Effector memory CD4-positive, alpha-beta T cell (primary cell): ENCODE results near the gene ADGRE3.

Experiments used
- DNase-seq, 3 donors: peaks; one replicate each; pipeline ENCODE4 v3.0.0-alpha.2; 2020
- H3K27ac ChIP-seq: 2 replicates; pipeline ENCODE4 v1.7.0; 2013; ENCODE audit warnings: mild to moderate bottlenecking, low read length, moderate library complexity; ENCODE audit not compliant: insufficient read depth, poor library complexity, severe bottlenecking
- H3K27me3 ChIP-seq: replicated peaks from 2 replicates; pipeline ENCODE4 v1.7.0; 2013; ENCODE audit warnings: mild to moderate bottlenecking, low read length; ENCODE audit not compliant: insufficient read depth, control insufficient read depth, poor library complexity, severe bottlenecking
- H3K36me3 ChIP-seq: 2 replicates; pipeline ENCODE4 v1.7.0; 2013; ENCODE audit warnings: mild to moderate bottlenecking, low read length, moderate library complexity; ENCODE audit not compliant: control insufficient read depth, insufficient read depth
- H3K4me1 ChIP-seq: 2 replicates; pipeline ENCODE4 v1.7.0; 2013; ENCODE audit warnings: low read length, mild to moderate bottlenecking; ENCODE audit not compliant: control insufficient read depth, insufficient read depth, poor library complexity, severe bottlenecking
- H3K4me3 ChIP-seq: 2 replicates; pipeline ENCODE4 v1.7.0; 2013; ENCODE audit warnings: low read length, low read depth, mild to moderate bottlenecking; ENCODE audit not compliant: insufficient read depth, poor library complexity, severe bottlenecking
- H3K9me3 ChIP-seq: 2 replicates; pipeline ENCODE4 v1.7.0; 2013; ENCODE audit warnings: mild to moderate bottlenecking, low read length, moderate library complexity; ENCODE audit not compliant: control insufficient read depth

Gene ADGRE3

DNA sequence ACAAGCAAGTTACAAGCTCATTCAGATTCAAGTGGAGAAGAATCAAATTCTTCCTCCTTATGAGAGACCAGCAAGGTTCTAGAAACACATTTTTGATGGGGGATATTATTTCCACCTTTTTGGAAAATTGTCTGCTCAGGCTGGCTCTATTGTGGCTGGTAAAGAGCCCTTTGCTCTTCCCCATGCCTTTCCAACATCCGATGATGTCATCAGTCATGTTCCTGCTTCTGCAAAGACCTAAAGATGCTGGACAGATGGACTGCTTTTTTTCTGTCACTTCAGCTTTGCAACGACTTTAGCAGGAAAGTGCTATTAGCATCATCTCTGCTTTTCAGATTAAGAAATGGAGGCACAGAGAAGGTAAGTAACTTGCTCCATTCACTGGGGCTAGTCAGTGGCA, 4.2 kb downstream of the ADGRE3 start:
- H3K9me3 ChIP-seq: no peaks in the 10 kb centered on the region
- H3K27me3 ChIP-seq: no peaks in the 10 kb centered on the region
- H3K27ac ChIP-seq: no peak overlapping the region
- H3K36me3 ChIP-seq: no peaks in the 10 kb centered on the region
- no peaks in the 10 kb centered on the region for H3K4me1 ChIP-seq
- no peak overlapping the region for H3K4me3 ChIP-seq
- no peak for DNase-seq

DNA sequence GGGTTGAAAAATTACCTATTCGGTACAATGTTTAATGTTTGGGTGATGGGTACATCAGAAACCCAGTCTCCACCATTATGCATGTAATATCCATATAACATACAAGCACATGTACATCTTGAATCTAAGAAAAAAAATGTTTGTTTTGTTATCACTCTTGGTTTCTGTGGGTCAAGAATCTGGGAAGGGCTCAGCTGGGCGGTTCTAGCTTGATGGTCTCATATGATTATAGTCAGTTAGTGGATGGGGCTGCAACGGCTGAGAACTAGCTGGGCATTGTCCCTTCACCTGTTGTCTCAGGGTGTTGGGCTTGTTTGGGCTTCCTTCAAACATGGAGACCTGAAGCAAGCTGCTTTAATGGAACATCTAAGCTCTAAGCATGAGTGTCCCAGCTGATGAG, 4.7 kb downstream of the ADGRE3 start:
- Histone ChIP-seq H3K4me3 (no peak overlapping the region), H3K27ac (no peak overlapping the region), H3K9me3 (no peaks in the 10 kb centered on the region), H3K4me1 (no peaks in the 10 kb centered on the region), H3K27me3 (no peaks in the 10 kb centered on the region), H3K36me3 (no peaks in the 10 kb centered on the region)
- no peak for DNase-seq

DNA sequence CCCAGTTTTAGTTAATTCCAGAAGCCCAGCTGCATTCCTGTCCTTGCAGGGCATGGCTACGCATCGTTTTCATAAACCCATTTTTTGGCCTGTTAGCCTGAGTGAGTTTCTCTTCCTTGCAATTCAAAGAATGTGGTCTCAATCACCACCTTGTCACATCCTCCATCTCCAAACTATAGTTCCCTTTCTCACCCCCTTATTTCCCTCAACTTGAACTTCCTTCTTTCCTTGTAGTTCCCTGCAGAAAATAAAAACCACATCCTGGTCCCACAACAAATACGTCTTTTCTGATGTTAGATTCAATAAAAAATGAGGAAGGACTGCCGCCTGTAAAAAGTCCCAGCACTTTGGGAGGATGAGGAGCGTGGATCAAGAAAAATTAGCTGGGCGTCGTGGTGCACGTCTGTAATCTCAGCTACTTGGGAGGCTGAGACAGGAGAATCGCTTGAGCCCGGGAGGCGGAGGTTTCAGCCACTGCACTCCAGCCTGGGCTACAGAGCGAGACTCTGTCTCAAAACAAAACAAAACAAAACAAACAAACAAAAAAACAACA, 13.2 kb downstream of the ADGRE3 start:
- Histone ChIP-seq H3K4me1 (no peaks in the 10 kb centered on the region), H3K4me3 (no peak overlapping the region), H3K27ac (no peak overlapping the region), H3K27me3 (no peaks in the 10 kb centered on the region), H3K36me3 (no peaks in the 10 kb centered on the region), H3K9me3 (no peaks in the 10 kb centered on the region)
- DNase-seq: no peak

DNA sequence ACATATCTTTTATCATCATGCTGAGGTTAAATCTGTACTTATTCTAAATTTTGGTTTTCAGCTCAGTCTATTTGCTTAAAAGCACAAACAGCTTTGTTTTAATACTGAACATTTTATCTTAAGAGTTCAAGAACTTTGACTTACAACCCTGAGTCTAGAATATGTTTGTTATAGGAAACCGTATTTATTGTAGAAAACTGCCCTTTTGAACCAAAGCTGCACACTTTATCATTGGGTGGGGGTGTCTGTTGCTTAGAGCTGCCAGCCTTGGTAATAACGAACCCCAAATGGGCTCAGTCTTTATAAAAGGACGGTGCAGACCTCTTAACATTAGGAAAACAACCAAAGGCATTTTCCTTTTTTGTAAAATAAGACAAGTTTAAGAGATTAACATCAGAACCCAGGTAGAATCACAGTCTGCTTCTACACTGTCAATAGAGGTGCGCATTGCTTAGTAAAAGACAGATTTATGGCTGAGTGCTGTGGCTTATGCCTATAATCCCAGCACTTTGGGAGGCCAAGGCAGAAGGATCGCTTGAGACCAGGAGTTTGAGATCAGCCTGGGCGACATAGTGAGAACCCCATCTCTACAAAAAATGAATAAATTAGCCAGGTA, 14.7 kb downstream of the ADGRE3 start:
- H3K4me1 ChIP-seq: no peaks in the 10 kb centered on the region
- no peaks in the 10 kb centered on the region for H3K27me3 ChIP-seq
- H3K36me3 ChIP-seq: no peaks in the 10 kb centered on the region
- DNase-seq: no peak
- no peak overlapping the region for H3K27ac ChIP-seq
- H3K4me3 ChIP-seq: no peak overlapping the region
- H3K9me3 ChIP-seq: no peaks in the 10 kb centered on the region

DNA sequence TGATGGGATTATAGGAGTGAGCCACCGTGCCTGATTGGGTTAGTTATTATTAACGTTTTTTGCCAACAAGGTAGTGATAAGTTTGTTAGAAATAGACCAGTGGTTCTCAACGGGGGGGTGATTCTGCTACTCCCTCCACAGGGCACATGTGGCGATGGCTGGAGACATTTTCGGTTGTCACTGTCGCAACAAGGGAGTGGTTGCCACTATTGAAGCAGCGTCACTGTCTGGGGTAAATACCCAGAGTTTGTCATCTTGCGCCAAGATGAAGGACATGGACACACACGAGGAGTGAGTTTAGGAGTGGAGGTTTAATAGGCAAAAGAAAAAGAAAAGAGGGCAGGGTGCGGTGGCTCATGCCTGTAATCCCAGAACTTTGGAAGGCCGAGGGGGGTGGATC, 18.9 kb downstream of the ADGRE3 start:
- H3K9me3 ChIP-seq: no peaks in the 10 kb centered on the region
- no peak overlapping the region for H3K27ac ChIP-seq
- no peaks in the 10 kb centered on the region for H3K4me1 ChIP-seq
- DNase-seq: no peak
- no peaks in the 10 kb centered on the region for H3K36me3 ChIP-seq
- H3K27me3 ChIP-seq: no peaks in the 10 kb centered on the region
- H3K4me3 ChIP-seq: no peak overlapping the region

DNA sequence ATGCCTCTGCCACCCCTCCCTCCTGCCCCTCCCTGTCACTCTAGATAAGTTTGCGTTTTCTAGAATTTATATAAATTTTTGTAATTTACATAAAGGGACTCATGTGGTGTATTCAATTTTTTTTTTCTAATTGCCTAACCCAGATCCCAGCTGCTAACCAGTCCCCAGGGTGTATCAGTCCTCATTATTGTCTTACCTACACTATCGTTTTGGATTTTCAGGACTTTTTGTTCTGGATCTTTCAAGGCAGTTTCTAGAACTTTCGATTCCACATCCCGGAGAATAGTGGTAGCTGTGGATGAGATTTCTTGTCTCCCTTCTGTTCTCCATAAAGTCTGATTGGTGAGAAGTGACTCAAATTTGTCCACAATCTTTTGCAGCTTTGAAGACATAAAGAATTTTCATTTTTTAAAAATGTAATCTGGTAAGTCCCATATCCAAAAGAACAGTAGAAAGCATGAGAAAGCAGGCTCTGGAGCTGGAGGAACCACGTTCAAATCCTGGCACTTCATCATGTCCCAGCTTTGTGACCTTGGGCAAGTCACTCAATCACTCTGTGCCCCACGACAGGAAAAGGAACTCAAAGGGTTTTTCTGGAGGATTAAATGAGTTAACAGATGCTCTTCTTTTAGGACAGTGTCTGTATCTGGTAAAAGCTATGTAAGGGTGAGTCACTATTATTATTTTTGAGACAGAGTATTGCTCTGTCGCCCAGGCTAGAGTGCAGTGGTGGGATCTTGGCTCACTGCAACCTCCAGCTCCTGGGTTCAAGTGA, 19.7 kb downstream of the ADGRE3 start:
- no peaks in the 10 kb centered on the region for H3K4me1 ChIP-seq
- no peaks in the 10 kb centered on the region for H3K36me3 ChIP-seq
- no peaks in the 10 kb centered on the region for H3K27me3 ChIP-seq
- H3K9me3 ChIP-seq: no peaks in the 10 kb centered on the region
- H3K27ac ChIP-seq: no peak overlapping the region
- DNase-seq: no peak
- no peak overlapping the region for H3K4me3 ChIP-seq

DNA sequence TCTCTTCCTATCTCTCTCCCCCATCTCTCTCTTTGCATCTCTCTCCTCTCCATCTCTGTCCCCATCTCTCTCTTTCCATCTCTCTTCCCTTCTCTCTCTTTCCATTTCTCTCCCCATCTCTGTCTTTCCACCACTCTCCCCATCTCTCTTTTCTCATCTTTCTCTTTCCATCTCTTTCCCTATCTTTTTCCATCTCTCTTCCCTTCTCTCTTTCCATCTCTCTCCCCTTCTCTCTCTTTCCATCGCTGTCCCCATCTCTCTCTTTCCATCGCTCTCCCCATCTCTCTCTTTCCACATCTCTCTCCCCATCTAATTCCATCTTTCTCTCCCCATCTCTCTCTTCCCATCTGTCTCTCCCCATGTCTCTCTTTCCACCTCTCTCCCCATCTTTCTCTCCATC, 24.5 kb downstream of the ADGRE3 start:
- no peak for DNase-seq
- Histone ChIP-seq H3K4me1 (no peaks in the 10 kb centered on the region), H3K27ac (no peak overlapping the region), H3K36me3 (no peaks in the 10 kb centered on the region), H3K4me3 (no peak overlapping the region), H3K27me3 (no peaks in the 10 kb centered on the region), H3K9me3 (no peaks in the 10 kb centered on the region)

DNA sequence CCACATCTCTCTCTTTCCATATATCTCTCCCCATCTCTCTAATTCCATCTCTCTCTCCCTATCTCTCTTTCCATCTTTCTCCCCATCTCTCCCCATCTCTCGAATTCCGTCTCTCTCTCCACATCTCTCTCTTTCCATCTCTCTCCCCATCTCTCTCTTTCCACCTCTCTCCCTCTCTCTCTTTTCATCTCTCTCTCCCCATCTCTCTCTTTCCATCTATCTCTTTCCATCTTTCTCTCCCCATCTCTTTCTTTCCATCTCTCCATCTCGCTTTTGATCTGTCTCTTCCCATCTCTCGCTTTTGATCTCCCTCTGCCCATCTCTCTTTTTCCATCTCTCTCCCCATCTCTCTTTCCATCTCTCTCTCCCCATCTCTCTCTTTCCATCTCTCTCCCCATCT, 25.6 kb downstream of the ADGRE3 start:
- Histone ChIP-seq H3K4me1 (no peaks in the 10 kb centered on the region), H3K9me3 (no peaks in the 10 kb centered on the region), H3K4me3 (no peak overlapping the region), H3K27me3 (no peaks in the 10 kb centered on the region), H3K36me3 (no peaks in the 10 kb centered on the region), H3K27ac (no peak overlapping the region)
- no peak for DNase-seq

DNA sequence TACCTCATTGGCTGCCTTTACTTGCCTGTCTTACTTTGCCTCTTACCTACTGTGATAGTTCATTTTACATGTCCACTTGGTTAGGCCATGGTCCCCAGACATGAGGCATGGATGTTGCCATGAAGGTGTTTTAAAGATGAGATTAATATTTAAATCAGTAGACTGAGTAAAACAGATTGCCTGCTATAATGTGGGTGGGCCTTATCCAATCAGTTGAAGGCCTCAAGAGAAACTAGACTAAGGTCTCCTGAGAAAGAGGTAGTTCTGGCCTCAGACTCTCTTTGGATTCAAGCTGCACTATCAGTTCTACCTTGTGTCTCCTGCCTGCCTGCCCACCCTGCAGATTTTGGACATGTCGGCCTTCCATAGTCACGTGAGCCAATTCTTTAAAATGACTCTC, 26.1 kb downstream of the ADGRE3 start:
- no peaks in the 10 kb centered on the region for H3K36me3 ChIP-seq
- H3K27me3 ChIP-seq: no peaks in the 10 kb centered on the region
- H3K4me1 ChIP-seq: no peaks in the 10 kb centered on the region
- H3K4me3 ChIP-seq: no peak overlapping the region
- no peak for DNase-seq
- H3K27ac ChIP-seq: no peak overlapping the region
- H3K9me3 ChIP-seq: no peaks in the 10 kb centered on the region

DNA sequence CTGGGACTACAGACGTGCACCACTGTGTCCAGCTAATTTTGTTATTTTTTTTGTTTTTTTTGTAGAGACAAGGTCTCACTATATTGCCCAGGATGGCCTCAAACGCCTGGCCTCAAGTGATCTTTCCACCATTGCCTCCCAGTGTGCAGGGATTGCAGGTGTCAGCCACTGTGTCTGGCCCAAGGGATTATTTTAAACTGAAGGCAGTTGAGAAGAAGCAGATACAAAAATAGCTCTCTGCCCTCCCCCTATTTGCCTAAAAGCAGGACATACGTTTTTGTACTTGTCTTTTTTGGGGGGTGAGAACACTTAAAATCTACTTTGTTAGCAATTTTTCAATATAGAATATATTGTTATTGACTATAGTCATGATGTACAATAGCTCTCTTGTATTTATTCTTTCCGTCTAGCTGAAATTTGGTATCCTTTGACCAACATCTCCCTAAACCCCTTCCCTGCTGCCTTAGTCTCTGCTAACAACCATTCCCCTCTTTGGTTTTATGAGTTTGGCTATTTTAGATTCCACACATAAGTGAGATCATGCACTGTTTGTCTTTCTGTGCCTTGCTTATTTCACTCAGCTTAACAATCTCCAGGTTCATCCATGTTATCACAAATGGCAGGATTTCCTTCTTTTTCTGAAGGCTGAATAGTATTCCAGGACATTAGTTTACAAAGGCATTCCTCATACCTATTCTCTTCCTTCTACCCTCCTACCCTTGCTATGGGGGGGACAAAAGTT, 34.9 kb downstream of the ADGRE3 start:
- Histone ChIP-seq H3K27ac (no peak overlapping the region), H3K9me3 (no peaks in the 10 kb centered on the region), H3K4me1 (no peaks in the 10 kb centered on the region), H3K27me3 (no peaks in the 10 kb centered on the region), H3K36me3 (no peaks in the 10 kb centered on the region), H3K4me3 (no peak overlapping the region)
- no peak for DNase-seq
